HG02763 (cell line): ENCODE results near the gene SULT2A1.
"Not testable (repeated sequence)": the region's sequence is repeated elsewhere in the genome, so short reads cannot be mapped to it uniquely, and the experiment has no call there.

Experiments used
- ATAC-seq: cut with Tn5 transposase; IDR thresholded peaks from one replicate; pipeline ENCODE4 v1.9.1; 2021; ENCODE audit warnings: mild to moderate bottlenecking, moderate library complexity; ENCODE audit not compliant: unreplicated experiment

SULT2A1 gene

DNA sequence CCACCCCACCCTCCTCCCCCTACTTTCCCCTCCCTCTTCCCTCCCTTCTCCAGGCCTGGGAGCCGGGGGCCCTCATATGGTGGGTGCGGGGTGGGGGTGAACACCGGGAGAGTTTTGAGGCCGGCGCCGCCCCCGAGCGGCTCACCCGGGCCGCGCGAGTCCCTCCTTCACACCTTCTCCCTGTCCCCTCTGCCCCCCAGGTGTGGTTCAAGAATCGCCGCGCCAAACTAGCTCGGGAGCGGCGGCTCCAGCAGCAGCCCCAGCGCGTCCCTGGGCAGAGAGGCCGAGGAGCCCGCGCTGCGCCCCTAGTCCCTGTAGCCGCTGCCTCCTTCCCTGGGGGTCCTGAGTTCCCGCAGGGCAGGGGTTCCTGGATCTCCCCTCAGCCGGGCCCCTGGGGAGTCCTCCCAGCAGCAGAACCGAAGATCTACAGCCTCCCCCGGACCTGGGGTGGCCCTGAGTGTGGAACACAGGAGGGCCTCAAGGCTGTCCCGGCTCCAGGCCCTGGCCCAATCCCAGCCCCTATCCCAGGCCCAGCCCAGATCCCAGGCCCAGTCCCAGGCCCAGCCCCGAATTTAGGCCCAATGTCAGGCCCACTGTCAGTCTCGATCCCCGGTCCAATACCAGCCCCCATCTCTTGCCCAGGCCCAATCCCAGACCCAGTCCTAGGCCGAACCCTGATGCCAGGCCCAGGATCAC lies 25.4 kb downstream of the SULT2A1 start:
- no peak for ATAC-seq

DNA sequence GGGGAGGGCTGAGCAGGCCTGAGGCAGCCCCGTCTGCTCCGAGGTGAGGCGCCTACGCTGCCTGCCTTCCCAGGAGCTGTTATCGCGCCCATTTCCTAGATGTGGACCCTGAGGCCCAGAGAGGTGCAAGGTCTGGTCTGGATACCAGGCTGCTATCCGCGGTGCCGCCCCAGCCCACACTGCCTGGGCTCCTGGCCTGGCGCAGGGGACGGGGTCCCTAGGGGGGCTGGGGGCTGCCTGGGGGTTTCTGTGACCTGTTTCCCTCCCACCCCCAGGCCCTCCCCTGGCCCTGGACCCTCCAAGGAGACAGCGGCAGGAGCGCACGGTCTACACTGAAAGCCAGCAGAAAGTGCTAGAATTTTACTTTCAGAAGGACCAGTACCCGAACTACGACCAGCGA lies 26.3 kb downstream of the SULT2A1 start:
- not testable (repeated sequence) for ATAC-seq

DNA sequence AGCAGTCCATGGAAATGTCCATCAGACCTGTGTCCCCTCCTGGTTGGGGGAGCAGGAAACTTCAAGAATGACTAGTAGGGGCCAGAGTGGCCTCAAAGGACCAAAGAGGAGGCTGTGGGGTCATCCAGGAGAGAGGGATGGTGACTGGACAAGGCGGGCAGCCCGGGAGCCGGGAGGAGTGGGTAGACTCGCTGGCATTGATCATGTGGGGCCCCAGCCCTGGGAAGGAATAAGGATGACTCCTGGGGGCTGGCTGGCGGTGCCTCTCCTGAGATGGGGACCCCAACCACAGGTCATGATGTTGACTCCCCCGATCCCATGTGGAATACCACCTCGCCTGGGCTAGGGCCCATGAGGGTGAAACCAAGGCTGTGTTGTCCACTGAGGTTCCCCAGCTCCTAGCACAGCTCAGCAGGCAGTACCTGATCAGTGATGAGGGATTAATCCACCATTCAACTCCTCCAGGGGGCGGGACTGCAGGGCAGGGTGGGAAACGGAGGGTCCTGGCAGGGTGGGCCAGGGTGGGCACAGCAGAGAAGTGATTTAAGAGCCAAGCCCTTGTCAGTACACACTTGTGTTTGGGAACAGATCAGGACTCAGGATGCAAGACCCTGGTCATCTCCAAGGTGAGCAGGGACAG lies 27.3 kb downstream of the SULT2A1 start, which contains the start of gene TPRX2:
Gene TPRX2 (plus strand): TSS at position 590 of the 640 bp plus-strand sequence. CDS start 12 bp downstream, at position 602.
- not testable (repeated sequence) for ATAC-seq

DNA sequence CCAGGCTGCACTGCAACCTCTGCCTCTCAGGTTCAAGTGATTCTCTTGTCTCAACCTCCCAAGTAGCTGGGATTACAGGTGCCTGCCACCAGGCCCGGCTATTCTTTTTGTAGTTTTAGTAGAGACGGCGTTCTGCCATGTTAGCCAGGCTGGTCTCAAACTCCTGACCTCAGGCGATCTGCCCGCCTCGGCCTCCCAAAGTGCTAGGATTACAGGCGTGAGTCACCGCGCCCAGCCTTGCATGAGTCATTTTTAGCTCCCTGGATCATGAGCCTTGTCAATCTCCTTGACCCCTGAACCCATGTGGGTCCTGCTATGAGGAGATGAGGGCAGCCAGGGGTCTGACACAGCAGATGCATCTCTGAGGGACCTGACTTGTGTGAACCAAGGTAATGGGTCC lies 27.9 kb downstream of the SULT2A1 start:
- not testable (repeated sequence) for ATAC-seq

DNA sequence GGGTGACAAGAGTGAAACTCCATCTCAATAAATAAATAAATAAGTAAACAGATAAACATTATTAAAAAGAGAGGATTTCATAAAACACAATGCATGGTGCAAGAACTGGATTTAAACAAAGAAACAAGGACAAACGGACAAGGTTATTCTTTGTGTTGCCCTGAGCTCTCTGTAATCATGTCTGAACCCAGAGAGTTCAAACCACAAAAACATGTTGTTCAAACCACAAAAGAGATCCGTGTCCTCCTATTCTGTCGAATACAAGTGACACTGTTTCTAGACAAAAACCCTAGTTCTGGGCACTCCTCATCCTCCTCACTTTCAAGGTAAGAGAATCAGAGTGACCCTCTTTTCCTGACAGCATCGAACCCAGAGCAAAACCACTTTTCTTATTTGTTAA lies 31.7 kb downstream of the SULT2A1 start:
- no peak for ATAC-seq

DNA sequence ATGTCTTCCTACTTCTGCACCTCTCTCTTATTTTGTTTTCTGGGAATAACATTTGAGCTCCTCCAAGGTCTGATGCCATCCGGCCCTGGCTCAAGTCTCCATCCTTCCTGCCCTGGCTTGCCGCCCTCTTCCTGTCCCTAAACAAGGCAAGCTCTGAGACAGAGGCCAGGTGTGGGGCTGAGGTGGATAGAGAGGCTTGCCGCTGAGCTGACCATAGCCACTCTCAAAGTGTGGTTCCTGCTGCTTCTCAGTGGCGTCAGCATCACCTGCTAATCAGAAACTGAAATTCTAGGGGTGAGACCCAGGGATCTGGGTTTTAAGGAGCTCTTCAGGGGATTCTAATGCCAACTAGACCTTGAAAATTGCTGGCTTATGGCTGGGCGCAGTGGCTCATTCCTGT lies 33.1 kb downstream of the SULT2A1 start:
- no peak for ATAC-seq

DNA sequence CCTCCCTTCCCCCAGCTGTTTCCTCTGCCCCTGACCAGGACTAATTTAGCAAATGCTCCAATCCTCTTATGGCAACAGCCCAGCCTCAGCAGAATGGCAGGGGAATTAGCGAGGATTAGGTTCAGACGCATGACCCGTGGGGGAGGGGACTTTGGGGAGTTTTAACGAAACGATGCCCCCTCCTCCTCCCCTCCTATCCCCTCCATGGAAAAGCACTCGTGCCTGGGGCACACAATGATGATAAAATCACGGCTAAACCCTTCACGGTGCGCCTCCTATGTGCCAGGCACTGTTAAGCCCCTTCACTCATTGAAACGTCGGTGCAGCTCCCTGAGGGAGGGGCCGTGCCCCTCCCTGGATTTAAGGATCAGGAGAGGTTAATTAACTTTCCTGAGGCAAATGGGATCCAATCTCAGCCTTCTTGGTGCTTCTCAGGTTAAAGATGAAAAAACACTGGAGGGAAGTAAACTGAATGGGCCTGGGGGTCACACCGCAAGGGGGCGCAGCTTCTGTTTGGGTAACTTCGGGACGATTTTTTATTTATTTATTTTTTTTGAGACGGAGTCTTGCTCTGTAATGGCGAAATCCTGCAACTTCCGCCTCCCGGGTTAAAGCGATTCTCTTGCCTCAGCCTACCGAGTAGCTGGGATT lies 37.2 kb downstream of the SULT2A1 start:
- no peak for ATAC-seq

DNA sequence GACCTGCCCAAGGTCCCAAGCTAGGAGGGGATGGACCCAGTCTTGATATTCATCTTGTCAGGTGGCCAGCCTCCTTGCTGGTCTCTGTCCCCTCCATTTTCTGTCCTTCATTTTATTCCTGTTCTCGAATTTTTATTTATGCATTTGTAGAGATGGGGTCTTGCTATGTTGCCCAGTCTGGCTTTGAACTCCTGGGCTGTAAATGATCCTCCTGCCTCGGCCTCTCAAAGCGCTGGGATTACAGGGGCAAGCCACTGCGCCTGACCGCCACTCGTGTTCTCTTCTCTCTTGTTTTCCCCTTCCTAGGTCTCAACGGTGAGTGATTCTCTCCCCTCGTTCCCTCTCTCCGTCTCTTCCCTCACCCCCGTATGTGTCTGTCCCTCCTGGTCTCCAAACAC lies 37.7 kb downstream of the SULT2A1 start:
- no peak for ATAC-seq

DNA sequence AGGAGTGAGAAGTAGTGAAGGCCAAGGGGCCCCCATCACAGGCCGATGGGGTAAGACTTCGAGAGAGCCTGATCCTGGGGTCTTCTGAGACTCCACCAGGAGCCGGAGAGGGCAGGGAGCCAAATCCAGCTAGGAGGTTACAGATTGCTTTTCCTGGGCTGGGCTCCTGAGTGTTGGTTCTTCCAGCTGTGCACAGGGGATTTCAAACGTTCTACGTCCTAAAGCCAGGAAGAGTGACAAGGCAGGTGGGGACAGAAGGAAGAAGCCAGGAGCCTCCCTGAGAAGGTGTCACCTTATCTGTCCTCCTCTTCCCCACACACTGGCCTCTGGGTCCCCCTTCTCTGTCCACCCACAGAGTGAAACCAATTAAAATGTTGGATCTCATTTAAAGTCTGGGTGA lies 43.2 kb downstream of the SULT2A1 start:
- ATAC-seq: no peak

DNA sequence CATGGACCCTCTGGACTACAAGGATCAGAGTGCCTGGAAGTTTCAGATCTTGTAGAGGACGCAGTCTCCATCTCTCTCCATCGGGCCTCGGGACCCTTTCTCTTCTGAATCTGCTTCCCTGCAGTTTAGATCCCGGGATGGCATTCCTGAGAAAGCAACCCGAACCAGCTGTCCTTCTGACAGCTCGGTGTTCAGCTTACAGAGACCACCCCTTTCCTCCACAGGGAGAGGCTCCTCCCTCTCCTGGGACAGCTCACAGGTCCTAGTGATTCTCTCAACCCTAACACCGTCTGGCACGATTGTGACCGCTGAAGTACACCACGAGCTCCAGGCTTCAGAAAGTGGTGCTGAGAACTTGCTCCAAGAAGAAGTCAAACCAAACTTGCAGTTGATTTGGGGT lies 46.2 kb downstream of the SULT2A1 start:
- ATAC-seq: no peak

DNA sequence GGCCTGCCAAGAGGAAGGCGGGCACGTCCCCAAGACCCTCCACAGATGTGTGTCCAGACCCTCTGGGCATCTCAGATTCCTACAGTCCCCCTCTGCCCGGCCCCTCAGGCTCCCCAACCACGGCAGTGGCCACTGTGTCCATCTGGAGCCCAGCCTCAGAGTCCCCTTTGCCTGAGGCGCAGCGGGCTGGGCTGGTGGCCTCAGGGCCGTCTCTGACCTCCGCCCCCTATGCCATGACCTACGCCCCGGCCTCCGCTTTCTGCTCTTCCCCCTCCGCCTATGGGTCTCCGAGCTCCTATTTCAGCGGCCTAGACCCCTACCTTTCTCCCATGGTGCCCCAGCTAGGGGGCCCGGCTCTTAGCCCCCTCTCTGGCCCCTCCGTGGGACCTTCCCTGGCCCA lies 46.7 kb downstream of the SULT2A1 start:
- ATAC-seq: no peak

DNA sequence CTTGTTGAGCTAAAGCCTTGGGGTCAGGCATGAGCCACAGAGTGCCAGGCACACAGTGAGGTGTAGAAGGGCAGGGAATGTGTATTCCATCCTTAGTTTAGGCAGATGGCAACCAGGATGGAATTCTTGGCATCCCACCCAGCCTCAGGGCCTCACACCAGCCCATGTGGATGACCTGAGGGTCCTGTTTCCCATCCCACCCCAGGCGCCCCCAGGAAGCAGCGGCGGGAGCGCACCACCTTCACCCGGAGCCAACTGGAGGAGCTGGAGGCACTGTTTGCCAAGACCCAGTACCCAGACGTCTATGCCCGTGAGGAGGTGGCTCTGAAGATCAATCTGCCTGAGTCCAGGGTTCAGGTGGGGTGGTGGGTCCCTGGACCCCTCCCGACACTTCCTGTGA lies 50.1 kb downstream of the SULT2A1 start:
- ATAC-seq: no peak

DNA sequence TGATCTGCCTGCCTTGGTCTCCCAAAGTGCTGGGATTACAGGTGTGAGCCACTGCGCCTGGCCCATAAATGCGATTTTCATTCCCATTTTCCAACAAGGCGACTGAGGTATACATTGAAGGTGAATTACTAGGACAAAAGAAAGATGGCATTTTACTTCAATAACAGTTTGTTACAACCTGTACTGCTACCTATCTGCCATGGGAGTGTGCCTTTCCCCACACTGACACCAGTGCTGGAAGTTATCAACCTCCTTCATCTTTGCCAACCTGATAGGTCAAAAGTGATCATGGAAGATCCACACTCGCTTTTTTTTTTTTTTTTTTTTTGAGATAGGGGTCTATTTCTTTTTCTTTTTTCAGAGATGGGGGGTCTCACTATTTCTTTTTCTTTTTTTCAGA lies 53.4 kb downstream of the SULT2A1 start:
- ATAC-seq: no peak

DNA sequence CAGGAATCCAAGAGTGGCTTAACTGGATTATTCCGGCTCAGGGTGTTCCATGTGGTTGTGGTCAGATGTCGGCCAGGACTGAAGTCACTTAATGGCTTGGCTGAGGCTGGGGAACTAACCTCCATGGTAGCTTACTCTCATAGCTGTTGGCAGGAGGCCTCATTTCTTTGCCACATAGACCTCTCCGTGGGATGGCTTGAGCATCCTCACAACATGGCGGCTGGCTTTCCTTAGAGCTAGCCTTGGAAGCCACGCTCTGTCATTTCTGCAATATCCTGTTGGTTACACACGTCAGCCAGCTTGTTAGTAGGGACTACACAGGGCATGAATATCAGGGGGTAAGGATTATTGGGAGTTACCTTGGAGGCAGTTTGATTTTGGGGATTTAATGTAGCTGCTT lies 59.3 kb downstream of the SULT2A1 start:
- ATAC-seq: no peak

DNA sequence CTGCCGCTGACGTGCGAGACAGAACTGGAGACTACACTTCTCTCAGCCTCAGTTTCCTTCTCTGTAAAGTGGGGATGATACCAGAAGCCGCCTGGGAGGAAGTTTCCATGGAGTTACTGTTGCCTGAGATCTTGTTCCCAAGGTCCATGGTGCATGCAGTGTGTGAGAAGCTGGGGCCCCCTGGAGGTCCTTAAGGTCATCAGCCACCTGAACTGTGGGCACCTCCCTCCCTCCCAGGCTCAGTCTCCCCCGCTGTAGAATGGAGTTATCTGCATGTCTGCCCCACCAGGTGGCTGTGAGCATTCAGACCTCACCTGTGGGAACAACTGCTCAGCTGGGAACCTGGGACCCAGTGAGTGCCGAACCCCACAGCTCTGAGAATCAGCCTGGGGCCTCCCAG lies 61.7 kb downstream of the SULT2A1 start:
- ATAC-seq: no peak

DNA sequence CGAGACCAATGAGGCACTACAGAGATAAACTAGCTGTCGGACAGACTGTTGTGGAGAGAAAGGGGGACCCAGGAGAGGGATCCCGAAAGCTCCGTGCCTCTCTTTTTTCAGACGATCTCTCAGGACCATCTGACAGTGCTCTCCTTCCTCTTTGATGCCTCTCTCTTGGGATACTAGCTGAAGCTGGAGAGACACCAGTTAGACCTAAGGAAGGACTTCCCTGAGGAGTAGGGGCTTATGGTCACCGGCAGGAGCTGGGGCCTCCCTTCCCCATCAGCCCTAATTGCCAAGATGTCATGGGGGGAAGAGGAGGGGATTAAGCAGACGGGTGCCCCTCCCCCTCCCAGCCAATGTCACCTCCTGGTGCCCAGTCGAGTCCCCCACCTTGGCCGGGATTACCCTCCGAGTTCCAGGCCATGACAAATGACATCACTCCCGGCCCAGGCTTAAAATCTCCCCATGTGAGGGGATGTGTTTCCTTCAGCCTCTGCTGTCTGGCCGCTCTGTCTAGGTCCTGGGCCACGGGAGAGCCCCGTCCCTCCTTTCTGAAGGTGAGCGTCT lies 64.6 kb downstream of the SULT2A1 start, which contains the start of gene CRX:
Gene CRX (plus strand): TSS at position 478 of the 561 bp plus-strand sequence. CDS start 12,507 bp downstream, outside the sequence.
- no peak for ATAC-seq
